Measurements from ENCODE around the gene ADGRV1. TPM values are rescaled to one million over a fixed set of nuclear protein-coding genes. Genes with fewer than 3 reads are reported as not detected.

The ADGRV1 gene
- total and polyA plus RNA-seq, 12 donors = 0.03 to 1.4 (median 0.44) TPM; not detected in 6

DNA sequence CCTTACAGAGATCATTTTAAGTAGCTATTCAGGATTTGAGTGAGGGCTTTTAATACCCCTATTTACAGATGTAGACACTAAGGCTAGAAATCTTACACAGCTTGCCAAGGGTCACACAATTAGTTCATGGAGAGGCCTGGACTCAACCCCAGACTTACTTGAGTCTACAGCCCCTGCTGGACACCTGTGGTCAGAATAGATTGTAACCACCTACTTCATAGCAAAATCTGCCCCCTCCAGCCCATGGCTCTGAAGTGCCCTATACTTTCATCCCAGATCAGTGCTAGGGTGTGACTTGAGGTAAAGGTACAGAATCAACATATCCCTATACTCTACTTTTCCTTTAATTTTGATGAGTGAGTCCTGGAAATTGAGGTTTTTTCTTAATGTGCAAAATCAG is 291.3 kb downstream of the ADGRV1 start:
- no peaks in the 10 kb centered on the region for H3K9me3 ChIP-seq
- H3K4me1 ChIP-seq = peaks cover 0 to 11% (median 0%) of the 10 kb centered on the region in 9 donors
- intact Hi-C loops (cut with DNase I) = loop anchor here in 1 of 10 donors (10.0 kb wide), 1 partner anchor 545 kb away; no protein-coding TSS in a partner anchor
- no peak overlapping the region for H3K4me3 ChIP-seq
- H3K27ac ChIP-seq = no peak overlapping the region
- ATAC-seq (no peak), DNase-seq (no peak)
- H3K36me3 ChIP-seq = no peaks in the 10 kb centered on the region
- no peaks in the 10 kb centered on the region for H3K27me3 ChIP-seq
- TF ChIP-seq, protein P1, sequence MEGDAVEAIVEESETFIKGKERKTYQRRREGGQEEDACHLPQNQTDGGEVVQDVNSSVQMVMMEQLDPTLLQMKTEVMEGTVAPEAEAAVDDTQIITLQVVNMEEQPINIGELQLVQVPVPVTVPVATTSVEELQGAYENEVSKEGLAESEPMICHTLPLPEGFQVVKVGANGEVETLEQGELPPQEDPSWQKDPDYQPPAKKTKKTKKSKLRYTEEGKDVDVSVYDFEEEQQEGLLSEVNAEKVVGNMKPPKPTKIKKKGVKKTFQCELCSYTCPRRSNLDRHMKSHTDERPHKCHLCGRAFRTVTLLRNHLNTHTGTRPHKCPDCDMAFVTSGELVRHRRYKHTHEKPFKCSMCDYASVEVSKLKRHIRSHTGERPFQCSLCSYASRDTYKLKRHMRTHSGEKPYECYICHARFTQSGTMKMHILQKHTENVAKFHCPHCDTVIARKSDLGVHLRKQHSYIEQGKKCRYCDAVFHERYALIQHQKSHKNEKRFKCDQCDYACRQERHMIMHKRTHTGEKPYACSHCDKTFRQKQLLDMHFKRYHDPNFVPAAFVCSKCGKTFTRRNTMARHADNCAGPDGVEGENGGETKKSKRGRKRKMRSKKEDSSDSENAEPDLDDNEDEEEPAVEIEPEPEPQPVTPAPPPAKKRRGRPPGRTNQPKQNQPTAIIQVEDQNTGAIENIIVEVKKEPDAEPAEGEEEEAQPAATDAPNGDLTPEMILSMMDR (IDR thresholded peaks at IDR 0.05) = no peak

DNA sequence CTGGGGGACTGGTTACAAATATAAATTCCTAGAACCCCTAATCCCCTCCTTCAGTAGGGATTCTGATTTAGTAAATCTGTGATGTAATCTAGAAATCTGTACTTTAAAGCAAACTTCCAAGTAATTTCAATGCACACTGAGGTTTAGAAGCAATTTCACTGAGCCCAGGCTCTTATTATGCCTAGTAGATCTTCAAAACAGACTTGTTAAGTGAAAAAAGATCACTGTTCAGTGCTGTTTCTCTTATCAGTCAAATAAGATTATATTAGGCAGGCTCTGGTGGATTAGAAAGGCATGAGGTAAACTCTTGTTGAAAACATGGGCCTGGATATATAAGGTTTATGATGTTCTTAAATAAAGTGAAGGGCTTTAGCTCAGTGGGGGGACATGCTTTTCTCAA is 293.9 kb downstream of the ADGRV1 start:
- intact Hi-C loops (cut with DNase I) = loop anchor here in 1 of 10 donors (10.0 kb wide), 1 partner anchor 542 kb away; no protein-coding TSS in a partner anchor
- no peak for ATAC-seq

DNA sequence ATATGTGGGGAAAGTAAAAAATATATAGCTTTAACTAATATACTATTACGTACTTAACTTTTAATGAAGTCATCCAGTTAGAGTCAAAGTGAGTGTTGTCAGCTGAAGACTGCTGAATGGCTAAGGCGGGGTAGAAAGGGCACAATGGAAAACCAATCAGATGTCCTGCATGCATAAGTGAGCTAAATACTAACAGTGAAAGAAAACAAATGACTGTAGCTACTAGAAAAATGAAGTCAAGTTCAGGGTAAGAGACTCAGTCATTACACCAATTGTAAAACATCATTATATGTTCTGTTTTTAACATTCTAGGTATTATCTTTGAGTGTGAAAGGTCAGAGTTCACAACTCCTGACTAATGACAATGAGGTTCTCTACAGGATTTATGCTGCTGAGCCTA is 295.2 kb downstream of the ADGRV1 start:
- H3K36me3 ChIP-seq = no peaks in the 10 kb centered on the region
- no peak overlapping the region for H3K27ac ChIP-seq
- intact Hi-C loops (cut with DNase I) = loop anchor here in 1 of 10 donors (10.0 kb wide), 1 partner anchor 541 kb away; no protein-coding TSS in a partner anchor
- no peak overlapping the region for H3K4me3 ChIP-seq
- DNase-seq (no peak), ATAC-seq (no peak)
- no peaks in the 10 kb centered on the region for H3K9me3 ChIP-seq
- TF ChIP-seq, protein P1 (IDR thresholded peaks at IDR 0.05) = no peak
- H3K27me3 ChIP-seq = no peaks in the 10 kb centered on the region
- WGBS, 2 donors = 93 to 94% methylated on average over 2 of the region's 2 CpGs
- peaks cover 0 to 11% (median 0%) of the 10 kb centered on the region in 9 donors for H3K4me1 ChIP-seq

More for the DNA sequence above, 293.9 kb downstream of the ADGRV1 start:
- Histone ChIP-seq H3K27me3 (no peaks in the 10 kb centered on the region), H3K36me3 (no peaks in the 10 kb centered on the region), H3K4me1 (peaks cover 0 to 11% (median 0%) of the 10 kb centered on the region in 9 donors), H3K4me3 (no peak overlapping the region), H3K27ac (no peak overlapping the region), H3K9me3 (no peaks in the 10 kb centered on the region)
- TF ChIP-seq, protein P1 (IDR thresholded peaks at IDR 0.05) = no peak
- no peak for DNase-seq

DNA sequence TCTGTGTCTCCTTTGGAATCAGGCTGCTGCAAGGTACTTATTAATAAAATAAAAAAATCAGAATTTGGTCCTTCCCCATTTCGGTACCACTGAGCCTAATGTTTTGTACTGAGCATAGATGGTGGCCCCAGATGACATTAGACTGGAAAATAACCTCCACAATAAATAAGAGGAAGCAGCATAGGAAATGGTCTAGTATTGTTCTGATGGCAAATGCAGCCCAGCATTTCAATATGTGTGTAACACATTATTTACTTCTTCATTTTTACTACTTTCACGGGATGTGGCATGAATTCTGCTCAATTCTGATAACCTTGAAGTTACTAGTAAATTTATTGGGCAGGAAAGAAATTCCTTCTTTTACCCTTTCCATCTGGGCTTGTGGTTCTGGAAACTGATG is 295.6 kb downstream of the ADGRV1 start:
- no peak overlapping the region for H3K4me3 ChIP-seq
- ATAC-seq = peak in 2 of 8 donors; percentile 44 to 63

More for the DNA sequence above, 295.6 kb downstream of the ADGRV1 start:
- TF ChIP-seq, protein P1 (IDR thresholded peaks at IDR 0.05) = no peak
- no peaks in the 10 kb centered on the region for H3K36me3 ChIP-seq
- peak overlapping the region in 1 of 10 donors; percentile 23 for H3K27ac ChIP-seq
- H3K4me1 ChIP-seq = peaks cover 0 to 11% (median 0%) of the 10 kb centered on the region in 9 donors
- H3K9me3 ChIP-seq = no peaks in the 10 kb centered on the region
- 60 to 65% methylated on average over 2 of the region's 2 CpGs for WGBS, 2 donors
- intact Hi-C loops (cut with DNase I) = loop anchor here in 1 of 10 donors (10.0 kb wide), 1 partner anchor 541 kb away; no protein-coding TSS in a partner anchor
- no peak for DNase-seq
- no peaks in the 10 kb centered on the region for H3K27me3 ChIP-seq

Data from heart right ventricle (tissue), 16 donors.